ENCODE data around the gene FZR1. TPM values are rescaled to one million over a fixed set of nuclear protein-coding genes. Genes with fewer than 3 reads are reported as not detected.

The FZR1 gene
- total RNA-seq, 2 donors from 2014 or later, result 19.5 to 22.6 TPM

Other genes with a start within 250 kb of the FZR1 start
- gene NFIC, start 139.7 kb upstream of the FZR1 start, total RNA-seq, result 100 to 1,000 TPM; 144 to 173 TPM
- not detected for gene SMIM24, start 25.8 kb upstream of the FZR1 start, total RNA-seq
- not detected for gene SMIM44, start 22.9 kb upstream of the FZR1 start, total RNA-seq
- gene DOHH, start 5.6 kb upstream of the FZR1 start, total RNA-seq, result 10 to 100 TPM; 10.4 to 13.2 TPM
- under 1 TPM in 1 of 2 donors, not detected in 1; 0.52 TPM for gene TEKTIP1, start 32.9 kb downstream of the FZR1 start, total RNA-seq
- gene MFSD12, start 51.3 kb downstream of the FZR1 start, total RNA-seq, result 10 to 100 TPM; 29.8 to 40.4 TPM
- 10 to 100 TPM; 34.8 to 42.0 TPM for gene HMG20B, start 66.6 kb downstream of the FZR1 start, total RNA-seq
- gene GIPC3, start 79.2 kb downstream of the FZR1 start, total RNA-seq, result 1 to 10 TPM; 1.5 to 1.6 TPM
- gene TBXA2R, start 100.6 kb downstream of the FZR1 start, total RNA-seq, result 1 to 10 TPM; 2.3 to 3.7 TPM
- gene CACTIN, start 120.5 kb downstream of the FZR1 start, total RNA-seq, result 10 to 100 TPM; 12.5 to 12.9 TPM
- 10 to 100 TPM; 36.6 to 44.3 TPM for gene PIP5K1C, start 194.2 kb downstream of the FZR1 start, total RNA-seq
- under 1 TPM in 1 of 2 donors, not detected in 1; 0.32 TPM for gene TJP3, start 202.1 kb downstream of the FZR1 start, total RNA-seq

All from left cardiac atrium (tissue), 2 donors.